PFSK-1 (cell line): ENCODE measurements around the gene SIGLEC9.

Experiments
- POLR2AphosphoS5 ChIP-seq: IDR thresholded peaks from 2 replicates; pipeline ENCODE4 v1.6.1; 2012; ENCODE audit warnings: low read depth, mild to moderate bottlenecking, control low read depth, low read length, moderate library complexity
- REST ChIP-seq, 2 experiments: IDR thresholded peaks; 2 replicates each; pipeline versions ENCODE4 v1.6.1 to v1.8.0; 2011 to 2012; ENCODE audit warnings: low read depth in 2 of 2, low read length in 2 of 2, control low read depth in 1 of 2, inconsistent platforms in 1 of 2, mild to moderate bottlenecking in 1 of 2, moderate library complexity in 1 of 2; ENCODE audit not compliant: insufficient read depth in 1 of 2
- SIN3A ChIP-seq: IDR thresholded peaks from 2 replicates; pipeline ENCODE4 v1.6.1; 2012; ENCODE audit warnings: mild to moderate bottlenecking, low read length, moderate library complexity, borderline replicate concordance; ENCODE audit not compliant: insufficient read depth

DNA sequence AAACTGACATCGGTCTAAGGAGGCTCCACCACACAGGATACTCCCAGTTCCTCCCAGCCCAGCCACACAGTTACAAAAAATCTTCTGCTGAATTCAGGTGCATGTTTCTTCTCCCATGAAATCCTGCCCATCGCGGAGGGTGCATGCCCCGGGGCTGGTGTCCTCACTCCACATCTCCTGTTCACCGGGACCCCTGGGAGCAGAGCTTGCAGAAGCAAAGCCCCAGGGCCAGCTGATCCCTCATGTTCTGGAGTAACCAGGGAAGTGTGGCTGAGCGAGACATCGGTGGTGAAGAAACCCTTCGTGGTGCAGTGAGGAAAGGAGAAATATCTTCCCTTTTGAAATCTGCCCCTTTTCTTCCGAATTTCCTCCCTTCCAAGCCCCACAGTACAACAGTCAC, 904 bp upstream of the SIGLEC9 start:
- no peak for TF ChIP-seq POLR2AphosphoS5
- no peak for TF ChIP-seq REST (IDR thresholded peaks at IDR 0.05; ENCODE audit: insufficient read depth in 1 of 2, low read depth in 2 of 2, low read length in 2 of 2)
- TF ChIP-seq SIN3A = no peak
